ENCODE data around the gene THPO. TPM values are rescaled to one million over a fixed set of nuclear protein-coding genes. Genes with fewer than 3 reads are reported as not detected.

Gene THPO
- total RNA-seq, 1 donor from 2014 or later = 0.98 TPM

GRCh38 chr3:184355261-184356040, 22.6 kb downstream of the THPO start:
- no peaks in the 10 kb centered on the region for H3K9me3 Mint-ChIP-seq
- no peaks in the 10 kb centered on the region for H3K27me3 Mint-ChIP-seq (ENCODE audit: low read depth)
- no peak overlapping the region for H3K27ac Mint-ChIP-seq (ENCODE audit: unreplicated experiment)
- TF ChIP-seq CTCF (conservative IDR thresholded peaks at IDR 0.05) = no peak
- DNase-seq (ENCODE audit: low read depth, low spot score) = no peak
- peaks cover 10% of the 10 kb centered on the region for H3K36me3 Mint-ChIP-seq (ENCODE audit: low read depth)
- H3K4me3 Mint-ChIP-seq = peak overlapping the region; percentile 39
- H3K4me1 Mint-ChIP-seq = peaks cover 38% of the 10 kb centered on the region

GRCh38 chr3:184354754-184355153, 23.3 kb downstream of the THPO start:
- TF ChIP-seq CTCF (conservative IDR thresholded peaks at IDR 0.05) = no peak
- DNase-seq (ENCODE audit: low read depth, low spot score) = no peak
- no peak overlapping the region for H3K27ac Mint-ChIP-seq (ENCODE audit: unreplicated experiment)
- H3K4me1 Mint-ChIP-seq = peaks cover 33% of the 10 kb centered on the region
- no peaks in the 10 kb centered on the region for H3K9me3 Mint-ChIP-seq
- H3K27me3 Mint-ChIP-seq (ENCODE audit: low read depth) = no peaks in the 10 kb centered on the region
- no peak overlapping the region for H3K4me3 Mint-ChIP-seq
- H3K36me3 Mint-ChIP-seq (ENCODE audit: low read depth) = peaks cover 10% of the 10 kb centered on the region

- H3K27me3 Mint-ChIP-seq (ENCODE audit: low read depth) = no peaks in the 10 kb centered on the region
- peaks cover 32% of the 10 kb centered on the region for H3K4me1 Mint-ChIP-seq
- H3K9me3 Mint-ChIP-seq = no peaks in the 10 kb centered on the region
- TF ChIP-seq CTCF (conservative IDR thresholded peaks at IDR 0.05) = peak; percentile 72
- no peak overlapping the region for H3K27ac Mint-ChIP-seq (ENCODE audit: unreplicated experiment)
- H3K36me3 Mint-ChIP-seq (ENCODE audit: low read depth) = peaks cover 10% of the 10 kb centered on the region
- DNase-seq (ENCODE audit: low read depth, low spot score) = peak; percentile 66
- no peak overlapping the region for H3K4me3 Mint-ChIP-seq
These were observed 23.8 kb downstream of the THPO start for GRCh38 chr3:184354121-184354728.

- Mint-ChIP-seq H3K36me3 (ENCODE audit: low read depth) (peaks cover 13% of the 10 kb centered on the region), H3K4me1 (peaks cover 30% of the 10 kb centered on the region), H3K27ac (ENCODE audit: unreplicated experiment) (no peak overlapping the region), H3K9me3 (no peaks in the 10 kb centered on the region), H3K4me3 (no peak overlapping the region), H3K27me3 (ENCODE audit: low read depth) (no peaks in the 10 kb centered on the region)
- TF ChIP-seq CTCF (conservative IDR thresholded peaks at IDR 0.05) = no peak
- no peak for DNase-seq (ENCODE audit: low read depth, low spot score)
These were observed 24.5 kb downstream of the THPO start for GRCh38 chr3:184353546-184353941.

- H3K27ac Mint-ChIP-seq (ENCODE audit: unreplicated experiment) = no peak overlapping the region
- no peak for DNase-seq (ENCODE audit: low read depth, low spot score)
- H3K4me3 Mint-ChIP-seq = no peak overlapping the region
- TF ChIP-seq CTCF (conservative IDR thresholded peaks at IDR 0.05) = no peak
- peaks cover 30% of the 10 kb centered on the region for H3K4me1 Mint-ChIP-seq
- H3K9me3 Mint-ChIP-seq = no peaks in the 10 kb centered on the region
- H3K27me3 Mint-ChIP-seq (ENCODE audit: low read depth) = no peaks in the 10 kb centered on the region
- peaks cover 13% of the 10 kb centered on the region for H3K36me3 Mint-ChIP-seq (ENCODE audit: low read depth)
These were observed 25.0 kb downstream of the THPO start for GRCh38 chr3:184352897-184353545.
